ENCODE measurements around the gene SOX15. TPM values are rescaled to one million over a fixed set of nuclear protein-coding genes. Genes with fewer than 3 reads are reported as not detected.
"Not testable (repeated sequence)": the region's sequence is repeated elsewhere in the genome, so short reads cannot be mapped to it uniquely, and the experiment has no call there.

The SOX15 gene
- not detected in 2 replicates for total RNA-seq (2014; rRNA removed; shearing (Covaris generic); ENCODE audit: low replicate concordance)

DNA sequence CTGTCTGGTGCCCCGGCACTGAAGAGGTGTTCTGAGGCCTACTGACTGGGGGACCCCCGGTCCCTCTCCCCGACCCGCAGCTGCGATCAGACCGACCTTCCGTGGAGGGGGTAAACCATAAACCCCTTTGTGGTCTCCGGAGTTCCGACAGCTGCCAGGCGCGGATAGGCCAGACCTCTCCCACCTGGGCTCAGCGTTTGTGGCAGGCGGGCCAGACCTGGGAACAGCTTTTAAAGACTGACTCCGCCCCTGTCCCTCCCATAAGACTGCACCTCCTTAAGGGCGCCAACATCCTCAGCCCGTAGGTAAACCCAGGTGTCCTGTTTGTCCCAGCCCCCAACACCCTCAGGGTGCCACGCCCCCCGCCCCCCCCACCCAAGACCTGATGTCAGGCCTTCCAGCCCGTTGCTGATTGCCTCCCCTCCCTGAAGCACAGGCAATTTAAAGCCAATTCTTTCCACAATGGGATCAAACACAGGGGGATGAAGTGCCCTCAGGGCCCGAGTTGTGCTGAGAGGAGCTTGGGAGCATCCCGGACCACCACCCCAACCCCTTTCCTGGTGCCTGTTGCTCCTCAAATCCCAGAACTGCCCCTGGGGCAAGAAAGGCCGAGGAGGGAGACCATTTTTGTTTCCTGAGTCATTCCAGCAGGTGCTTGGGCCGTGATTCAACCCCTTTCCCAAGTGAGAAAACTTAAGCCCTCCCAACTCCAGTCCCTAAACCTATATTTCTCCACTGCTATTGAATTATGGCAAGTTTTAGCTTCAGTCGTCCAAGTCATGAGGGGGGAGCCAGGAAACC, at the start of gene SOX15:
TSS of gene SOX15 (minus strand) at position 204 of the 801 bp plus-strand sequence. CDS start 418 bp downstream, outside the sequence.
- no peak for DNase-seq (ENCODE audit: low read depth)
- in situ Hi-C loops (cut with HindIII; ENCODE audit: low pct_unique_long_range_greater_than_20kb, low sequenced_read_pairs): no loop called here

- DNase-seq (ENCODE audit: low read depth): no peak
- in situ Hi-C loops (cut with HindIII; ENCODE audit: low pct_unique_long_range_greater_than_20kb, low sequenced_read_pairs): no loop called here
Observed at GRCh38 chr17:7636163-7636562, 46.3 kb upstream of the SOX15 start.

GRCh38 chr17:7634384-7634783, 44.5 kb upstream of the SOX15 start:
- in situ Hi-C loops (cut with HindIII; ENCODE audit: low pct_unique_long_range_greater_than_20kb, low sequenced_read_pairs): no loop called here
- no peak for DNase-seq (ENCODE audit: low read depth)

DNA sequence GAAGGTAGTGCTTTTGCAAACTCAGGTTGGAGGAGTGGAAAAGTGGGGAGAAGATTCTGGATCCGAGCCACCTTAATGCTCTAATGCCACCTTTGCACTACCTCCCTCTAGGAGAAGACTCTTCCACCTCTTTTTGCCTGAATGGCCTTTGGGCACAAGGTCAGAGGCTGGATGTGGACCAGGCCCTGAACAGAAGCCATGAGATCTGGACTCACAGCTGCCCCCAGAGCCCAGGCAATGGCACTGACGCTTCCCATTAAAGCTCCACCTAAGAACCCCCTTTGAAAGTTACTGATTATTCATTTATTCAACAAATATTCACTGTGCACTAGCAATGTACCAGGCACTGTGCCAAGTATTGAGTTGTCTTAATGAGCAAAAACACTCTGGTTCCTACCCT, 43.2 kb upstream of the SOX15 start:
- in situ Hi-C loops (cut with HindIII; ENCODE audit: low pct_unique_long_range_greater_than_20kb, low sequenced_read_pairs): no loop called here
- no peak for DNase-seq (ENCODE audit: low read depth)

DNA sequence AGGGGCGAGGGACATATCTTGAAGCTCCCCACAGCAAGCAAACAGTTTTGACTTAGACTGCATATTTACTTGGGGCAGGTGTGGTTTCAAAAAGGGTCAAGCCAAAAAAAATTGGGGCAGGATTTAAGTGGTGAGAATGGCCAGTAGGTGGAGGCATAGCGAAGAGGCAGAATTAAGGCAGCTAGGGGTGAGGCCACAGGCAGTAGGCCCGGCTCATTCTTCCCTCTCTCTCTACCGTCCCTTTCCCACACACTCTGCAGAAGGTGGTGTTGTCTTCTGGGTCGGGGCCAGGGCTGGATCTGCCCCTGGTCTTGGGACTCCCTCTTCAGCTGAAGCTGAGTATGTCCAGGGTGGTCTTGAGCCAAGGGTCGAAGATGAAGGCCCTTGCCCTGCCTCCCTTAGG, 42.6 kb upstream of the SOX15 start:
- in situ Hi-C loops (cut with HindIII; ENCODE audit: low pct_unique_long_range_greater_than_20kb, low sequenced_read_pairs): no loop called here
- DNase-seq (ENCODE audit: low read depth): no peak

GRCh38 chr17:7631398-7632380, 41.8 kb upstream of the SOX15 start:
- DNase-seq (ENCODE audit: low read depth): no peak
- in situ Hi-C loops (cut with HindIII; ENCODE audit: low pct_unique_long_range_greater_than_20kb, low sequenced_read_pairs): no loop called here

GRCh38 chr17:7629939-7630571, 40.2 kb upstream of the SOX15 start, which contains the start of gene SHBG:
Gene SHBG, plus strand, starts transcription at chr17:7630135. Its CDS starts 38 bp downstream, at chr17:7630173.
- in situ Hi-C loops (cut with HindIII; ENCODE audit: low pct_unique_long_range_greater_than_20kb, low sequenced_read_pairs): no loop called here

GRCh38 chr17:7627250-7628121, 37.6 kb upstream of the SOX15 start, which contains the start of gene SAT2:
Gene SAT2, minus strand, starts transcription at chr17:7627821. Its CDS starts 186 bp downstream, at chr17:7627635.
- in situ Hi-C loops (cut with HindIII; ENCODE audit: low pct_unique_long_range_greater_than_20kb, low sequenced_read_pairs): no loop called here

More at GRCh38 chr17:7629939-7630571, 40.2 kb upstream of the SOX15 start, which contains the start of gene SHBG:
- no peak for DNase-seq (ENCODE audit: low read depth)

GRCh38 chr17:7626956-7627249, 37.0 kb upstream of the SOX15 start:
- in situ Hi-C loops (cut with HindIII; ENCODE audit: low pct_unique_long_range_greater_than_20kb, low sequenced_read_pairs): no loop called here
- DNase-seq (ENCODE audit: low read depth): no peak

More at GRCh38 chr17:7627250-7628121, 37.6 kb upstream of the SOX15 start, which contains the start of gene SAT2:
- DNase-seq (ENCODE audit: low read depth): peak; percentile 83

DNA sequence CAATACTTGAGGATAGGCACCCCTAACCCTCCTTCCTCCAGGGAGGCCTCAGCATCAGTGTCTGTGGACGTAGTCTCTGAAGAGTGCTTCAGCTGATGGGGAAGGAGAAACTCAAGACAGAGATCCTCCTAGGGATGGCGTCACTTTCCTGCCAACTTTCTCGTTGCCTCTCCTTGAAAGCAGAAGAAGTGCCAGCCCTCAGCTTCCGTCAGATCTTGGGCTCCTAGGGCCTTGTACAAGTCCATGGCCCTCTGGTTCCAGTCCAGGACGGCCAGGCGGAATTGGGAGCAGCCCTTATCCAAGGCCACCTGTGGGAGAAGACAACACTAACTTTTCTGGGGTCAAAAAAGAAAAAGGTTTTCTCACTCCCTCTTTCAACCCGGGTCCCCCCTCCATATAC, 36.4 kb upstream of the SOX15 start:
- no peak for DNase-seq (ENCODE audit: low read depth)
- in situ Hi-C loops (cut with HindIII; ENCODE audit: low pct_unique_long_range_greater_than_20kb, low sequenced_read_pairs): no loop called here

DNA sequence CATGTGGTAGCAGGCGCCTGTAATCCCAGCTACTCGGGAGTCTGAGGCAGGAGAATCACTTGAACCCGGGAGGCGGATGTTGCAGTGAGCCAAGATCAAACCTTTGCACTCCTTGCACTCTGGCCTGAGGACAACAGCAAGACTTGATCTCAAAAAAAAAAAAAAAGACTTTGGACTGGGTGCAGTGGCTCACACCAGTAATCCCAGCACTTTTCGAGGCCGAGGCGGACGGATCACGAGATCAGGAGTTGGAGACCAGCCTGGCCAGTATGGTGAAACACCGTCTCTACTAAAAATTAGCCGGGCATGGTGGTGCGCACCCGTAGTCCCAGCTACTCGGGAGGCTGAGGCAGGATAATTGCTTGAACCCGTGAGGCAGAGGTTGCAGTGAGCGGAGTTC, 35.9 kb upstream of the SOX15 start:
- in situ Hi-C loops (cut with HindIII; ENCODE audit: low pct_unique_long_range_greater_than_20kb, low sequenced_read_pairs); DNase-seq (ENCODE audit: low read depth): not testable (repeated sequence)

DNA sequence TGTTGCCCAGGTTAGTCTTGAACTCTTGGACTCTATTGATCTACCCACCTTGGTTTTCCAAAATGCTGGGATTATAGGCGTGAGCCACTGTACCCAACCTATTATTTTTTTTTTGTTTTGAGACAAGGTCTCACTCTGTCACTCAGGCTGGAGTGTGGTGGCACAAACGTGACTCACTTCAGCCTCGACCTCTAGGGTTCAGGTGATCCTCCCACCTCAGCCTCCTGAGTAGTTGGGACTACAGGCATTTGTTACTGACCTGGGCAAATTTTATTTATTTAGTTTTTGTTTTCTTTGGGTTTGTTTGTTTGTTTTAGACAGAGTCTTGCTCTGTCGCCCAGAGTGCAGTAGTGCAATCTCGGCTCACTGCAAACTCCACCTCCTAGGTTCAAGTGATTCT, 33.8 kb upstream of the SOX15 start:
- no peak for DNase-seq (ENCODE audit: low read depth)
- in situ Hi-C loops (cut with HindIII; ENCODE audit: low pct_unique_long_range_greater_than_20kb, low sequenced_read_pairs): no loop called here

DNA sequence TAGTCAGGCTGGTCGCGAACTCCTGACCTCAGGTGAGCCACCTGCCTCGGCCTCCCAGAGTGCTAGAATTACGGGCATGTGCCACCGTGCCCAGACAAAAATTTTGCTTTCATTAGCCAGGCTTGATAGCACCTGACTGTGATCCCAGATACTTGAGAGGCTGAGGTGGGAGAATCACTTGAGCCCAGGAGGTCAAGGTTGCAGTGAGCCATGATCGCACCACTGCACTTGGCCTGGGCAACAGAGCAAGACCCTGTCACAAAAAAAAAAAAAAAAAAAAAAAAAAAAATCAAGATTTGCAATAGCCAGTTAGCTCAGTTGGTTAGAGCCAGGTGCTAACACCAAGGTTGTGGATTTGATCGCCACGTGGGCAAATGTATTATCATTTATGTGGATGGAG, 30.9 kb upstream of the SOX15 start:
- DNase-seq (ENCODE audit: low read depth): no peak
- in situ Hi-C loops (cut with HindIII; ENCODE audit: low pct_unique_long_range_greater_than_20kb, low sequenced_read_pairs): no loop called here

- no peak for DNase-seq (ENCODE audit: low read depth)
- in situ Hi-C loops (cut with HindIII; ENCODE audit: low pct_unique_long_range_greater_than_20kb, low sequenced_read_pairs): no loop called here
Observed at GRCh38 chr17:7618608-7619007, 28.7 kb upstream of the SOX15 start.

DNA sequence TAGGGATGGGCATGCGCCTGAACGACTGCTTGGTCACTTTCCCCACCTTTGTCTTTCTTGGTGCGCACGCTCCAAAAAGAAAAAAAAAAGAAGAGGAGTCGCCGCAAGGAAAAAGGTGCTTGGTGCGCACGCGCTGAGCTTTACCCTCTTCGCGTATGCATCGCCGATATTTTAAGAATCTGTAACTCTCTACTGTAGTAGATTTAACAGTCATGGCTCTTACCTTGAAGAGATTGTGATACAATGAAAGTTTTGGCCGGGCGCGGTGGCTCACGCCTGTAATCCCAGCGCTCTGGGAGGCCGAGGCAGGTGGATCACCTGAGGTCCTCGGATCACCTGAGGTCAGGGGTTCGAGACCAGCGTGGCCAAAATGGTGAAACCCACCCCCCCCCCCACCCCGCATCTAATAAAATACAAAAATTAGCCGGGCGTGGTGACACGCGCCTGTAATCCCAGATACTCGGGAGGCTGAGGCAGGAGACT, 25.4 kb upstream of the SOX15 start:
- no peak for DNase-seq (ENCODE audit: low read depth)
- in situ Hi-C loops (cut with HindIII; ENCODE audit: low pct_unique_long_range_greater_than_20kb, low sequenced_read_pairs): no loop called here

- in situ Hi-C loops (cut with HindIII; ENCODE audit: low pct_unique_long_range_greater_than_20kb, low sequenced_read_pairs): no loop called here
- DNase-seq (ENCODE audit: low read depth): peak; percentile 100
Observed at GRCh38 chr17:7614425-7615264, 24.8 kb upstream of the SOX15 start, which contains the start of gene FXR2. Gene FXR2, minus strand, starts transcription at chr17:7614897. Its CDS starts 365 bp downstream, at chr17:7614532.
